EH (cell line): ENCODE results near the gene TMEM17.

Experiments used
- DNase-seq: peaks from one replicate; pipeline ENCODE4 v3.0.0-alpha.2; 2015; ENCODE audit warnings: low read depth

Gene TMEM17

DNA sequence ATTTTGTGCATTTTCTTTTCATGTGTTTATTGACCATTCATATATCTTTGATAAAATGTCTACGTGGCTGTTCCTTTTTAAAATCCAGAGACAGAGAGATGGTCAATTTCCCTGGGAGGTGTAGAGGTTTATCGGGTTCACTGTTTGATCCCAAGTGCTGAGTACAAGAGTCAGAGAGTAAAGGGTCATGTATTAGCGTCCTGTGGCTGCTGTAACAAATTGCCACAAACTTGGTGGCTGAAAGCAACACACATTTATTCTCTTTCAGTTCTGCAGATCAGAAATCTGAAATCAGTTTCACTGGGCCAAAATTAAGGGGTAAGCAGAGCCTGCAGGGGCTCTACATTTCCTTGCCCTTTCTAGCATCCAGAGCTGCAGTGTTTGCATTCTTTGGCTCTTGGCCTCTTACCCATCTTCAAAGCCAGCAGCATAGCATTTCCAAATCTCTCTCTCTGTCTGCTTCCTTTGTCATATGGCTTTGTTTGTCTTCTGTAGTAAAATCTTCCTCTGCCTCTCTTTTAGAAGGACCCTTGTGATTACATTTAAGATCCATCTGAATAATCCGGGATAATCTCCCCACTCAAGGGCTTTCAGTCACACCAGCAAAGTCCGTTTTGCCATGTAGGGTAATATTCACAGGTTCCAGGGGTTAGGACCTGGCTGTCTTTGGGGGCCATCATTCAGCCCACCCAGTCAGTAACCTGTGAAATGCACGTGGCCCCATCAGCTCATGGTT lies 49.9 kb downstream of the TMEM17 start:
- peak; percentile 27 for DNase-seq

DNA sequence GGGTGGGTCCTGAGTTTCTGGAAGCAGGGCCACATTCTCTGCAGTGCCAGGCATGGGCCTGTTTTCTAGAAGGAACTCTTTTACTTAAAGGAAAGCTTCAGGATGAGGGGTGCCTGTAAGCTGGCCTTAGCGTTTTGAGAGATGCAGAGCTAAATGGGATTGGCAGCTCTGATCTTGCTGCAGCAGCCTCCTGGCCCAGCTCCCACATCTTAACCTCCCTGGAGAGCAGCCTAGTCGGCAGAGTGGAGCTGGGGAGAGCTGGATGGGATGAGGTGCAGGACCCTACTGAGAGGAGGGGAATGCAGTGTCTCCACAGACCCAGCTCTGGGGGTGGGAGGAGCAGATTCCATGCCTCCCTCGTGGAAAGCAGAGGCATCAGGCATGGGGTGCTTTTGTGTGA lies 52.0 kb downstream of the TMEM17 start:
- DNase-seq, result no peak

DNA sequence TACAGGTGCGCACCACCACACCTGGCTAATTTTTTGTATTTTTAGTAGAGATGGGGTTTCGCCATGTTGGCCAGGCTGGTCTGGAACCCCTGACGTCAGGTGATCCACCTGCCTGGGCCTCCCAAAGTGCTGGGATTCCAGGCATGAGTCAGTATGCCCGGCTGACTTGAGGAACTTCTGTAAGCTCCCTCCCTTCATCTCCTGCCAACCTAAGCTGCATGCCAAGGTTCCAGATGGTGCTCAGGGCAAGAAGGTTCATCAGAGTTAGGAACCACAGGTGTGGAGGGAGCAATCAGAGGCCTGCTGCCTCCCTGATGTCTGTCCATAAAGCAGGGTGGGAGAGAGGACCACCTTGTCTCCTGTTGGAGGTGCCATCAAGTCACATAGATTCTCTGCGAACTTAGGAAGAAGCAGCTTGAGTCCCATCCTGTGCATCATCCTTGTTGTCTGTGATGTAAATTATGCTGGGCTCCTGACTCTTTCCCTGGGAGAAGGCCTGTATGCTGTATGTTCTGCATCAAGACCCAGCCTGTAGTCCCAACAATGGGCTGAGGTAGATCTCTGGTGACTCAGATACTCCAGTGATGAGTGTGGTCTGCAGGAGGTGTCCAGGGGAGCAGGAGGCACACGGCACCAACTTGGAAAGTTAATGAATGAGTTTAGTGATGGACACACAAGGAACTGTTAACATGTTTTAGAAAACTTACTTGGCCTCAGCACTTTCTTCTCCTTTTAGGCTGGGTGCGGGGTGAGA lies 53.1 kb downstream of the TMEM17 start:
- no peak for DNase-seq

DNA sequence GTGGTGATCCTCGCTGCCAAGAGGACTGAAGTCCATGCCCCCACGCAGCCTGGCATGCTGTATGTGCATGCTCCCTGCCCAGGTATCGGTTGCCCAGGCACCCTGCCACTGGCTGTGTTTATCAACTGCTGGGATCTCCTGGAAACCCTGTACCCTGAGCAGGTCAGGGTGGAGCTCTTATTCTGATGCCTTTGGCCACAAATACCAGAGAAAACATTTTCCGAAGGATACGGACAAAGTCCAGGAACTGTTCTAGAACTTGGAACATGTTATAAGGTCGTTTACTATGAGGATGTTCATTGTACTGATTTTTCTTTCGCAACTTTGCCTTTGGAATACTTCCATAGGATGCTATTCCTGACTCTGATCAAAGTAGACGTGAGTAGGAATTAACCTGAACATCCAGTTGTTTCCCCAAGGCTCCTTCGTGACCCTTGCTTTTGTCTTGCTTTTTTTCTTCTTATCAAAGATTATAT lies 55.2 kb downstream of the TMEM17 start:
- no peak for DNase-seq
